Left ventricle myocardium inferior (tissue), 1 donor: ENCODE results near the gene AHR. TPM values are rescaled to one million over a fixed set of nuclear protein-coding genes. Genes with fewer than 3 reads are reported as not detected.
"Not testable (repeated sequence)": the region's sequence is repeated elsewhere in the genome, so short reads cannot be mapped to it uniquely, and the experiment has no call there.

ENCODE experiments used
- DNase-seq: peaks from one replicate; pipeline ENCODE4 v3.0.0-alpha.2; 2020
- H3K27ac ChIP-seq: fragments of 200-600 bp; replicated peaks from 2 replicates; pipeline ENCODE4 v1.8.0; 2021
- H3K27me3 ChIP-seq: fragments of 200-600 bp; 2 replicates; pipeline ENCODE4 v1.8.0; 2021; ENCODE audit warnings: low read depth
- H3K36me3 ChIP-seq: fragments of 200-600 bp; 2 replicates; pipeline ENCODE4 v1.8.0; 2021
- H3K4me1 ChIP-seq: fragments of 200-600 bp; 2 replicates; pipeline ENCODE4 v1.8.0; 2021
- H3K4me3 ChIP-seq: fragments of 200-600 bp; 2 replicates; pipeline ENCODE4 v1.8.0; 2021; ENCODE audit warnings: mild to moderate bottlenecking, moderate library complexity
- H3K9me3 ChIP-seq: fragments of 200-600 bp; replicated peaks from 2 replicates; pipeline ENCODE4 v1.8.0; 2021
- intact Hi-C: fragments of 100-400 bp; cut with micrococcal nuclease; formaldehyde crosslinking; loops from one replicate; pipeline ENCODE4 v1.11.0; 2022
- total RNA-seq: library from RNA; stranded (reverse); fragmentation: NEBNext Ultra II Directional; extraction: Animal tissue kit (Norgen Biotek cat#: 25700); gene quantifications from one replicate; pipeline ENCODE4 v1.2.1, GENCODE V29; 2021
- TF ChIP-seq, protein P1 (sequence below): fragments of 200-600 bp; IDR thresholded peaks from 2 replicates; pipeline ENCODE4 v1.8.0; 2021; ENCODE audit warnings: antibody characterized with exemption, mild to moderate bottlenecking, borderline replicate concordance
- donor health status: DM: no; HTN: yes; CAD: no; lungs with severe emphysema.

AHR gene
- total RNA-seq, 1 donor from 2014 or later: 24.9 TPM

DNA sequence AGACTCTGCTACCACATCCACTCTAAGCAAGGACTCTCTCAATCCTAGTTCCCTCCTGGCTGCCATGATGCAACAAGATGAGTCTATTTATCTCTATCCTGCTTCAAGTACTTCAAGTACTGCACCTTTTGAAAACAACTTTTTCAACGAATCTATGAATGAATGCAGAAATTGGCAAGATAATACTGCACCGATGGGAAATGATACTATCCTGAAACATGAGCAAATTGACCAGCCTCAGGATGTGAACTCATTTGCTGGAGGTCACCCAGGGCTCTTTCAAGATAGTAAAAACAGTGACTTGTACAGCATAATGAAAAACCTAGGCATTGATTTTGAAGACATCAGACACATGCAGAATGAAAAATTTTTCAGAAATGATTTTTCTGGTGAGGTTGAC, 40.7 kb downstream of the AHR start:
- TF ChIP-seq, protein P1, sequence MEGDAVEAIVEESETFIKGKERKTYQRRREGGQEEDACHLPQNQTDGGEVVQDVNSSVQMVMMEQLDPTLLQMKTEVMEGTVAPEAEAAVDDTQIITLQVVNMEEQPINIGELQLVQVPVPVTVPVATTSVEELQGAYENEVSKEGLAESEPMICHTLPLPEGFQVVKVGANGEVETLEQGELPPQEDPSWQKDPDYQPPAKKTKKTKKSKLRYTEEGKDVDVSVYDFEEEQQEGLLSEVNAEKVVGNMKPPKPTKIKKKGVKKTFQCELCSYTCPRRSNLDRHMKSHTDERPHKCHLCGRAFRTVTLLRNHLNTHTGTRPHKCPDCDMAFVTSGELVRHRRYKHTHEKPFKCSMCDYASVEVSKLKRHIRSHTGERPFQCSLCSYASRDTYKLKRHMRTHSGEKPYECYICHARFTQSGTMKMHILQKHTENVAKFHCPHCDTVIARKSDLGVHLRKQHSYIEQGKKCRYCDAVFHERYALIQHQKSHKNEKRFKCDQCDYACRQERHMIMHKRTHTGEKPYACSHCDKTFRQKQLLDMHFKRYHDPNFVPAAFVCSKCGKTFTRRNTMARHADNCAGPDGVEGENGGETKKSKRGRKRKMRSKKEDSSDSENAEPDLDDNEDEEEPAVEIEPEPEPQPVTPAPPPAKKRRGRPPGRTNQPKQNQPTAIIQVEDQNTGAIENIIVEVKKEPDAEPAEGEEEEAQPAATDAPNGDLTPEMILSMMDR: no peak
- no peaks in the 10 kb centered on the region for H3K27me3 ChIP-seq
- intact Hi-C loops: no loop called here
- DNase-seq: no peak
- H3K36me3 ChIP-seq: peaks cover 83% of the 10 kb centered on the region
- H3K4me3 ChIP-seq: no peak overlapping the region
- H3K27ac ChIP-seq: peak overlapping the region; percentile 45
- no peaks in the 10 kb centered on the region for H3K9me3 ChIP-seq
- H3K4me1 ChIP-seq: peaks cover 56% of the 10 kb centered on the region

DNA sequence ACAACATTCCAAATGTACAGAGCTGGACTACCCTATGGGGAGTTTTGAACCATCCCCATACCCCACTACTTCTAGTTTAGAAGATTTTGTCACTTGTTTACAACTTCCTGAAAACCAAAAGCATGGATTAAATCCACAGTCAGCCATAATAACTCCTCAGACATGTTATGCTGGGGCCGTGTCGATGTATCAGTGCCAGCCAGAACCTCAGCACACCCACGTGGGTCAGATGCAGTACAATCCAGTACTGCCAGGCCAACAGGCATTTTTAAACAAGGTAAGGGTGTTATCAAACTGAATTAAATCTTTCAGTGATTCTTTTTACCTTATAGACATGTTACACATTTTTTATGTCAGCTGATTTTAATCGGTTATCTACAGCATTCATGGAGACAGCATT, 41.5 kb downstream of the AHR start:
- TF ChIP-seq, protein P1: no peak
- H3K27me3 ChIP-seq: no peaks in the 10 kb centered on the region
- peaks cover 80% of the 10 kb centered on the region for H3K36me3 ChIP-seq
- no peak for DNase-seq
- no peak overlapping the region for H3K4me3 ChIP-seq
- H3K4me1 ChIP-seq: peaks cover 56% of the 10 kb centered on the region
- H3K9me3 ChIP-seq: no peaks in the 10 kb centered on the region
- peak overlapping the region; percentile 45 for H3K27ac ChIP-seq
- intact Hi-C loops: no loop called here

DNA sequence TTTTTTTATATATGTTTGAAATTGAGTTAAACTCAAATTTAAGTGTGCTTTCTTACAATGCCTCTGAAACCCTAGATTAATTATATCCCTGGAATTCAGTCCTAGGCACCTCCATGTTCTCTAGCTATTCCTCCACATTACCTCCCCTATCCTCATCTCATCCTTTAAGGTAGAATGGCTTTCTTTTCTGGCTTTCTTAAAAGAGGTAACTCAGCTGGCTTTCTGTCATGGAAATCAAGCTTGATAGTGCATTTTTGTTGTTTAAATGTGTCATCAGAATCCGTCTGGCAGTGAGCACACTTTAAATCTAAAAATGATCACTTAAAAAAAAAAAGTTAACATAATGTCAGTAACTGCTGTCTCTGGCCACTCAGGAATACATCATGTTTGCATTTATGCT, 42.2 kb downstream of the AHR start:
- intact Hi-C loops: no loop called here
- DNase-seq: no peak
- Histone ChIP-seq H3K4me3 (no peak overlapping the region), H3K27me3 (no peaks in the 10 kb centered on the region), H3K9me3 (no peaks in the 10 kb centered on the region), H3K4me1 (peaks cover 55% of the 10 kb centered on the region), H3K36me3 (peaks cover 73% of the 10 kb centered on the region), H3K27ac (no peak overlapping the region)
- TF ChIP-seq, protein P1: no peak

DNA sequence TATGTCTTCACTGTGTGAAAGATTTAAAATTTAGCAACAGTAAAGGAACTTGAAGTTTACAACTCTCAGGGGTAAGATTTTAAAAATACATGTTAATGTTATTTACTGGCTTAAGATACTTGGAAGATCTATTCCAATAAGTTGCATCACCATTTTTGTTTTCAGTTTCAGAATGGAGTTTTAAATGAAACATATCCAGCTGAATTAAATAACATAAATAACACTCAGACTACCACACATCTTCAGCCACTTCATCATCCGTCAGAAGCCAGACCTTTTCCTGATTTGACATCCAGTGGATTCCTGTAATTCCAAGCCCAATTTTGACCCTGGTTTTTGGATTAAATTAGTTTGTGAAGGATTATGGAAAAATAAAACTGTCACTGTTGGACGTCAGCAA, 44.3 kb downstream of the AHR start:
- intact Hi-C loops: no loop called here
- TF ChIP-seq, protein P1: no peak
- Histone ChIP-seq H3K36me3 (peaks cover 62% of the 10 kb centered on the region), H3K4me3 (no peak overlapping the region), H3K9me3 (no peaks in the 10 kb centered on the region), H3K27ac (no peak overlapping the region), H3K4me1 (peaks cover 44% of the 10 kb centered on the region), H3K27me3 (no peaks in the 10 kb centered on the region)
- DNase-seq: no peak

DNA sequence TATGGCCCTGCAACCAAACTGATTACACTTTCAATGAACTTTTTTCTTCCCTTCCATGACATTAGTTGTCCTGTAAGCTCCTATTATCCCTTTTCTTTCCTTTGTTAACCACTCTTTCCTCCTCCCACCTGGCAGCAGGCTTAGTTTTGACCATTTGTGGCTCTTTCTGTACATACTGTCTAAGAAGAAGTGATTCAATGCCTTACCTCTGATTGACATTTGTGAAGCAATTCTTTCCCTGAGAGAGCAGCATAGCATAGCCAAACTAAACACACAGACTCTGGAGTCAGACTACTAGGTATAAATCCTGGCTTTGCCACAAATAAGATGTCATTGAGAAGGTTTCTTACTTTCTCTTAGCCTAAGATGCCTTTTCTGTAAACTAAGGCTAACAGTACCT, 48.9 kb downstream of the AHR start:
- no peak overlapping the region for H3K4me3 ChIP-seq
- intact Hi-C loops: no loop called here
- no peak overlapping the region for H3K27ac ChIP-seq
- TF ChIP-seq, protein P1: no peak
- peaks cover 8% of the 10 kb centered on the region for H3K4me1 ChIP-seq
- DNase-seq: no peak
- no peaks in the 10 kb centered on the region for H3K27me3 ChIP-seq
- peaks cover 31% of the 10 kb centered on the region for H3K9me3 ChIP-seq
- H3K36me3 ChIP-seq: peaks cover 46% of the 10 kb centered on the region

DNA sequence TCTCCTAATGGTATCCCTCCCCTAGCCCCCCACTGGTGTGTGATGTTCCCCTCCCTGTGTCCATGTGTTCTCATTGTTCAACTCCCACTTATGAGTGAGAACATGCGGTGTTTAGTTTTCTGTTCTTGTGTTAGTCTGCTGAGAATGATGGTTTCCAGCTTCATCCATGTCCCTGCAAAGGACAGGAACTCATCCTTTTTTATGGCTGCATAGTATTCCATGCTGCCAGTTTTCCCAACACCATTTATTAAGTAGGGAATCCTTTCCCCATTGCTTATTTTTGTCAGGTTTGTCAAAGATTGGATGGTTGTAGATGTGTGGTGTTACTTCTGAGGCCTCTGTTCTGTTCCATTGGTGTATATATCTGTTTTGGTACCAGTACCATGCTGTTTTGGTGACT, 50.5 kb downstream of the AHR start:
- H3K27me3 ChIP-seq, H3K4me3 ChIP-seq, DNase-seq, H3K27ac ChIP-seq, H3K4me1 ChIP-seq, intact Hi-C loops: not testable (repeated sequence)
- Histone ChIP-seq H3K9me3 (peaks cover 31% of the 10 kb centered on the region), H3K36me3 (peaks cover 32% of the 10 kb centered on the region)

DNA sequence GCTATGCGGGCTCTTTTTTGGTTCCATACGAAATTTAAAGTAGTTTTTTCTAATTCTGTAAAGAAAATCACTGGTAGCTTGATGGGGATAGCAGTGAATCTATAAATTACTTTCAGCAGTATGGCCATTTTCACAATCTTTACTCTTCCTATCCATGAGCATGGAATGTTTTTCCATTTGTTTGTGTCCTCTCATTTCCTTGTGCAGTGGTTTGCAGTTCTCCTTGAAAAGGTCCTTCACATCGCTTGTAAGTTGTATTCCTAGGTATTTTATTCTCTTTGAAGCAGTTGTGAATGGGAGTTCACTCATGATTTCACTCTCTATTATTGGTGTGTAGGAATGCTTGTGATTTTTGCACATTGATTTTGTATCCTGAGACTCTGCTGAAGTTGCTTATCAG, 51.9 kb downstream of the AHR start:
- H3K9me3 ChIP-seq: peaks cover 31% of the 10 kb centered on the region
- H3K4me1 ChIP-seq, H3K27ac ChIP-seq, DNase-seq, H3K4me3 ChIP-seq, intact Hi-C loops, H3K27me3 ChIP-seq: not testable (repeated sequence)
- peaks cover 26% of the 10 kb centered on the region for H3K36me3 ChIP-seq

DNA sequence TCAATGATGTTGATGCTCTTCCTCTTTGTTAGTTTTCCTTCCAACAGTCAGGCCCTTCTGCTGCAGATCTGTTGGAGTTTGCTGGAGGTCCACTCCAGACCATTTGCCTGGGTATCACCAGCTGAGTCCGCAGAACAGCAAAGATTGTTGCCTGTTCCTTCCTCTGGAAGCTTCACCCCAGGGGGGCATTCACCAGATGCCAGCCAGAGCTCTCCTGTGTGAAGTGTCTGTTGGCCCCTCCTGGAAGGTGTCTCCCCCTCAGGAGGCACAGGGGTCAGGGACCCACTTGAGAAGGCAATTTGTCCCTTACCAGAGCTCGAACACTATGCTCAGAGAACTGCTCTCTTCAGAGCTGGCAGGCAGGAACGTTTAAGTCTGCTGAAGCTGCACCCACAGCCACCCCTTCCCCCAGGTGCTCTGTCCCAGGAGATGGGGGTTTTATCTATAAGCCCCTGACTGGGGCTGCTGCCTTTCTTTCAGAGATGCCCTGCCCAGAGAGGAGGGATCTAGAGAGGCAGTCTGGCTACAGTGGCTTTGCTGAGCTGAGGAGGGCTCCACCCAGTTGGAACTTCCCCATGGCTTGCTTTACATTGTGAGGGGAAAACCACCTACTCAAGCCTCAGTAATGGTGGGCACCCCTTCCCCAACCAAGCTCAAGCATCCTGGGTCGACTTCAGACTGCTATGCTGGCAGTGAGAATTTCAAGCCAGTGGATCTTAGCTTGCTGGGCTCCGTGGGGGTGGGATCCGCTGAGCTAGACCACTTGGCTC, 55.4 kb downstream of the AHR start:
- intact Hi-C loops, H3K4me1 ChIP-seq, H3K27ac ChIP-seq, H3K27me3 ChIP-seq, H3K4me3 ChIP-seq, DNase-seq: not testable (repeated sequence)
- H3K36me3 ChIP-seq: peaks cover 27% of the 10 kb centered on the region
- H3K9me3 ChIP-seq: peaks cover 29% of the 10 kb centered on the region
